Embryonic facial prominence (tissue), 1 donor: Measurements from ENCODE around the gene CCDC12.

Experiments
- DNase-seq: peaks from one replicate; pipeline ENCODE4 v3.0.0-alpha.2; 2016; ENCODE audit errors: extremely low spot score

CCDC12 gene

DNA sequence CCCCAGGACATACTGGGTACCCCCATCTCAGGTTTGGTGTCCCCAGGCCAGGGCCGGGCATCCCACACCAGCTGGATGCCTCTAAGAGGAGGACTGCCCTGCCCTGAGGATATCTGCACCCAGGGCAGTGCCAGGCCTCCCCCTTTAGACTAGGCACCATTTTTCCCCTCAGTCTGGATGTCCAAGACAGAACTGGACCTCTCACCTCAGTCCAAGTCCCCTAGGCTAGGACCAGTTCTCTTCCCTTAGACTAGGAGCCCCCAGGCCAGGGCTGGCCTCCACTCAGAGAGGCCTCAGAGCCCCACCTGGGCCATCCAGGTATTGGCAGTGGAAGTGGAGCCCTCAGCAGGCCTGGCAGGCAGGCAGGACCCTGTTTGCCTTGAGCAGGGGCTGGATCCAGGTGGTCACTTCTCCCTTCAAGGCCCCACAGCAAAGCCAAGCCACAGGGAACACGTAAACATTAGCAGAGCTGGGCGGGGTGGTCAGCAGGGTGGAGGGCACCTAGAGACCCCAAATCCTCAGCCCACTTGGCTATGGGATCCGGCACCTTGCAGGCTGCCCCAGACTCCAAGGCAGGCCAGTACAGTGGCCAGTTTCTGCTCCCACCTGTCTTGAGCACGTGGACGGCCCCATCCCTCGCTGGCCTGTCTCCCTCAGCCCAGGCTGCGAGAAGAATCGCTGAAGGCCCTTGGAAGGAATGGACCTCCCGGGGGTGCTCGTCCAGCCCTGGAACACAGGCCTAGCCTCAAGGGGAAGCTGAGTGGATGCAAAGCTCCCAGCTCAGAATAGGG lies 70.7 kb downstream of the CCDC12 start:
- DNase-seq, result no peak

DNA sequence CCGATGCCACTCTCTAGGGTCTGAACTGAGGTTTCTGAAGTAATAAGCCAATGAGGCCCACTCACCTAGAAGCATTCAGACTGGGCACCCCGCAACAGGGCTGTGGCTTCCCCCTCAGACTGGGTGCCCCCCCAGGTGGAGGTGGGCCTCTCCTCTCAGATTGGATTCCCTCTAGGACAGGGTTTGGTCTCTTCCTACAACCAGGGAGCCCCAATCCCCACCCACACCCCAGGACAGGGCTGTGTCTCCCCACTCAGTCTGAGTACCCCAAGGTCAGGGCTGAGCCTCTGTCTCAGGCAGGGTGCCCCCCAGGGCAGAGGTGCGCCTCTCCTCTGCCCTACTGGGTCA lies 71.4 kb downstream of the CCDC12 start:
- DNase-seq, result no peak

DNA sequence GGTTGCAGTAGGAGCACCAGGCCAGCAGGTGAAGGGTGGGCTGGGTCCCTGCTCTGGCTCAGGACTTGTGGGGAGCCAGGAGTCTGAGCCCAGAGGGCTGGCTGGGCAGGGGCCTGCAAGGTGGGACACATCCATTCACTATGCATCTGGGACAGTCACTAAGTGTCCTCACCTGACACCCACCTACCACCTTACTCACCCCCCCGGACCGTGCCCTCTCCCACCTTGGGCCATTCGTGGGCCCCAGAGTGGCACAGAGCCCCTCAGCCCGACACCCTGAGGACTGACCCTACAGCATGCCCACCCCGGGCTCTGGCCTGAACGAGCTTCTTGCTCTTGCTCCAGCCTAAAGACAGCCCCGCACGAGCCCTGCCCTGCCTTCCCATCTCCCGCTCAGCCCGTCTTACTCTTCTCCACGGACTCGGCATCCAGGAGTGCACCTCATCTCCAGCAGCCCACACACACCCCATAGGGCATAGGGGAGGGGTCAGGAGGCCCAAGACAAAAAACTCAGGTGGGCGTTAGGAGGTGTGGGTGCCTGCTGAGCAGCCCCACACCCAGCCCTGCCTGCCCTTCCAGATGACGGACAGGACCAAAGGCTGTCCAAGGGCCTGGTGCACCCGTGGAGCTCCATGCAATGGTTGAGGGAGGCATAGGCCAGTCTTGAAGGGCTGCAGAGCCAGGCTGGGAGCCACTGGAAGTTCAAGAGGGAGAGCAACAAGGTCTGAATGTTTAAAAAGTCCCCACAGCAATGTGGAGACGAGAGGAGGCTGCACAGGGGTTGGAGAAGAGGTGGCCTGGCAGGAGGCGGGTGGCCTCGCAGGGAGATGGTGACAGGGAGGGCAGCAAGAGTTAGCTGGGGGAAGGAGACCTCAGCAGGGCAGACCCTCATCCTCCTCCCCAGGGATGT lies 72.0 kb downstream of the CCDC12 start:
- no peak for DNase-seq

DNA sequence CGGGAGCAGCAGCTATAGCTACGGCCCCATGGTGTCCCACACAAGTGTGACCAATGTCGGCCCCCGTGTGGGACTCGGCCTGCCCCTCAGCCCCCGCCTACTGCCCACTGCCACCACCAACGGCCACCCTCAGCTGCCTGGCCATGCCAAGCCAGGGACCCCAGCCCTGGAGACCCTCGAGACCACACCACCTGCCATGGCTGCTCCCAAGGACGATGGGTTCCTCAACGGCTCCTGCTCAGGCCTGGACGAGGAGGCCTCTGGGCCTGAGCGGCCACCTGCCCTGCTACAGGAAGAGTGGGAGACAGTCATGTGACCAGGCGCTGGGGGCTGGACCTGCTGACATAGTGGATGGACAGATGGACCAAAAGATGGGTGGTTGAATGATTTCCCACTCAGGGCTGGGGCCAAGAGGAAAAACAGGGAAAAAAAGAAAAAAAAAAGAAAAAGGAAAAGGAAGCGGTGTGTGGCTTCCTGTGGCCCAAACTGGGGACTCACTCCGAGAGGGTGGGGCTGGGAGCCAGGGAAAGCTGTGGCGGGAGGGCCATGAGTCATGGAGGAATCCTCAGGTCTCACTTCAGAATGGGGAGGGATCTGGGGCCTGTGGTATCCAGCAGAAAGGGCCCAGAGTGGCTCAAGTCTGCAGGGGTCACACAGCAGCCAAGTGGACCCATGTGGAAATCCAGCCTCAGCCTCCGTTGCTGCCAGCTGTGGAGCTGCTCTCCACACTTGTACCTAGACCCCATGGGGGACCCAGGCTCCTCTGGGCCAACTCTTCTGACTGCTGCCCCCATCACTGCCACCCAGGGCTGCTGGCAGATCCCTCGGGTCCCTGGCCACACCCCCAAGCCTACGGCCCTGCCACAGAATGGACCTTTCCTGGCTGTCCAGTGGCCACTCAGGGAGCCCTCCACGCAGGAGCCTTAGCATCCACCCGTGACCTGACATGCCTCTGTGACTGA lies 72.9 kb downstream of the CCDC12 start:
- DNase-seq, result no peak

DNA sequence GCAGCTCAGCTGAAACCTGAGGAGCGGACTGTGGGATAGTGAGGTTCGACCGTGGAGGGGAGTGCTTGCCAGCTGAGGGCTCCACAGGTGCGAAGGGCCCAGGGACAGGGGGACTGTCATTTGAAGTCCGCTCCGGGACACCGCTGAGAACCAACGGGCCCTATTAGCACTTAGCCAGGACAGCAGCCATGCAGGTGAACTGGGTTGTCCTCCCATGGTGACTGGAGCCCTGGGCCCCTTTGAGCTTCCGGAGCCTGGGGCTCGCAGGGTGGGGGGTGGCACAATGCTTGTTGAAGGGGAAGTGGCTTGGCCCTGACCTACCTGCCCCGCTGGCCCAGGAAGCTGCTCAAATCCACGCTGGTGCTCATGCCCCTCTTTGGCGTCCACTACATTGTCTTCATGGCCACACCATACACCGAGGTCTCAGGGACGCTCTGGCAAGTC lies 74.3 kb downstream of the CCDC12 start:
- DNase-seq, result no peak

DNA sequence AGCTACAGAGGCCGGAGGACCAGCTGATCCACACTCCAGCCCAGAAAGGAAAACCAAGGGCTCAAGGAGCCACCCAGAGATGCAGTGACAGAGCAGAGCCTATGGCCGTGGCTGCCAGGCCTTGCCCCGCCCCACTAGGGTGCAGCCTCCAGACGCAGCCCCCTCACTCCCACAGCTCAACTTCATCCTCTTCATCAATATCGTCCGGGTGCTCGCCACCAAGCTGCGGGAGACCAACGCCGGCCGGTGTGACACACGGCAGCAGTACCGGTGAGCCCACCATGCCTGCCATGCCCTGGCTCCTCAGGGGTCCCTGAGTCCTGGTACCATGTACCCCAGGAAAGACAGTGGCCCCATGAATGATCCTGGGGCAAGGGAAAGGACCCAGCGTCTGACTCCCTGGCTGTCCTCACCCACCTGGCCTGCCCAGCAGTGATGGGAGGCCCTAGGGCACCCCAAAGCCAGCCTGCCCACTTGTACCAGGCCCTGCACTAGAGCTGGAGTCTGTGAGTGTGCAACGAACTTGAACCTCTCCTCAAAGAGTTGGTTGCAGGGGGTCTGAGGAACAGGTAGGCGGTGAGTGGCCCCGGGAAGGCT lies 74.9 kb downstream of the CCDC12 start:
- no peak for DNase-seq

DNA sequence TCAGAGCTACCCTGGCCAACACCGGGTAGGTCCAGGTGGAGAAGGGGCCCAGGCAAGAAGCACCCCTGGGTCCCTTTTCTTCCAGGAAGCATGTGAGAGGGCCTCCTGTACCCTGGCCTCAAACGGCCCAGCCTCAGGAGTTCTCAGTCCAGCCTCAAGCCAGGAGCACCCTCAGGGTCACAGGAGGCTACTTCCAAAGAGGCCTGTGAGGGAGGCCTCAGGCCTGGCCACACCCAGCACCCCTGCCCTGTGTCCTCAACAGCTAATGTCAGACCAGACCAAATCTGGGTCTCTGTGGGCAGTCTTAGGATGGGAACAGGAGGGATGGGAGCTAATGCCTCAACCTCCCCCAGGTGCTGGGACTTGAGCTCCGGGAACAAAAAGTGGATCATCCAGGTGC lies 75.5 kb downstream of the CCDC12 start:
- DNase-seq, result no peak

DNA sequence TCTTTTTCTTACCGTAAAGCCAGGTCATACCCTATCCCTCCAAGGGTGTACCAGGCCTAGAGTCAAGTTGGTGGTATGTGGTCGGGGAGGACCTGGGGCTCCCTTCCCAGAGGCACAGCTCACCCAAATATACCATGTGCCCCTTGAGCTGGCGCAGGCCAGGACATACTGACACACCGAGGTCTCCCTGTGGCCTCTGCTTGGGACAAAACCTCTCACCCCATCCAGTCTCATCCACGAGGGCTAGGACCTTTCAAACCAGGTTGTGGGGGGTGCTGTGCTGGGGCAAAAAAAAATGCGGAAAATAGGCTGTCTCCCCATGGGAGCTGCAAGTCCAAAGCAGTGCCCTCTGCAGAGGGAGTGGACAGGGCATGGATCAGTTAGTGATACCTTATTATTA lies 76.2 kb downstream of the CCDC12 start:
- no peak for DNase-seq

DNA sequence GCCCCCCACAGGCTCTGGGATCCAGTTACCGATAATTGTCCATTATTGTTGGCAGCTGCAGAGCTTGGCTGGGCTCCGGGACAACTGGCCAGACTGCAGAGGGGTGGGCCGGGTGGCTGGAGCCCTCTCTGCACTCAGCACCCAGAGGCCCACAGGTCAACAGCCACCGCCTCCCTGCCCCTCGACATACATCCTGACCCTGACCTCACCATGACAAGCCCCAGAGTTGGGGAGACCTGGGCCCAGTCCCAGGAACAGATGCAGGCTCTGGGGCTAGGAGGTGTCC lies 76.6 kb downstream of the CCDC12 start:
- DNase-seq, result no peak

DNA sequence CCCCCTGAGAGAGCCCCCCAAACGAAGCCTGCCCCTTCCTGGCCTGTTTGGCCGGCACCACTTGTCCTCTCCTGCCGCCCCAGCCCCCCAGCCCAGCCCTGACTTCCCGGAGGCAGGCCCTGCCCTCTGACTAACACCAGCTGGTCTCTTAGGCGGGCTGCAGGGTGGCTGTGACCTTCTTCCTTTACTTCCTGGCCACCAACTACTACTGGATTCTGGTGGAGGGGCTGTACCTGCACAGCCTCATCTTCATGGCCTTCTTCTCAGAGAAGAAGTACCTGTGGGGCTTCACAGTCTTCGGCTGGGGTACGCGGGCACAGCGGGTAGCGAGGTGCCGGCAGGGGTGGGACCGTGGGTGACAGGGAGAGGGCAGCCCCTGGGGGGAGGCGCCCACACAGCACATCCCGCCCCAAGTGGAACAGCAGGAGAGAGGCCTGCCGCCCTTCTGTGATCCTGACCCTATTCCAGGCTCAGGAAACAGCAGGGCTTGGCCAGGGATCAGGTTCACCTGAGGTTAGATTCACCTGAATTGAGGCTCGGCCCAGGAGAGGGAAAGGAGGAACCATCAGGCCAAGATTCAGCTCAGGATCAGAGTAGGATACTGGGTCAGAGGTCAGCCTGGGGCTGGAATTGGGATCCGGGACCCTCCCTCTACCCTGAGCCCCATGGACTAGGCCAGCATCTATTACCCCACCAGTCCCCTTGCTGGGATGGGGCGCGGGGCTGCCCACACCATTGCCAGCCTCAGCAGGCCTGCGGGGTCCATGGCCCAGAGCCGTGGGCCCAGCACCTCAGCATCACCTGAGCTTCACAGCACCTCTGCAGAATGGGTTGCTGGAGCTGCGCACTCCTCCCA lies 77.2 kb downstream of the CCDC12 start:
- no peak for DNase-seq

DNA sequence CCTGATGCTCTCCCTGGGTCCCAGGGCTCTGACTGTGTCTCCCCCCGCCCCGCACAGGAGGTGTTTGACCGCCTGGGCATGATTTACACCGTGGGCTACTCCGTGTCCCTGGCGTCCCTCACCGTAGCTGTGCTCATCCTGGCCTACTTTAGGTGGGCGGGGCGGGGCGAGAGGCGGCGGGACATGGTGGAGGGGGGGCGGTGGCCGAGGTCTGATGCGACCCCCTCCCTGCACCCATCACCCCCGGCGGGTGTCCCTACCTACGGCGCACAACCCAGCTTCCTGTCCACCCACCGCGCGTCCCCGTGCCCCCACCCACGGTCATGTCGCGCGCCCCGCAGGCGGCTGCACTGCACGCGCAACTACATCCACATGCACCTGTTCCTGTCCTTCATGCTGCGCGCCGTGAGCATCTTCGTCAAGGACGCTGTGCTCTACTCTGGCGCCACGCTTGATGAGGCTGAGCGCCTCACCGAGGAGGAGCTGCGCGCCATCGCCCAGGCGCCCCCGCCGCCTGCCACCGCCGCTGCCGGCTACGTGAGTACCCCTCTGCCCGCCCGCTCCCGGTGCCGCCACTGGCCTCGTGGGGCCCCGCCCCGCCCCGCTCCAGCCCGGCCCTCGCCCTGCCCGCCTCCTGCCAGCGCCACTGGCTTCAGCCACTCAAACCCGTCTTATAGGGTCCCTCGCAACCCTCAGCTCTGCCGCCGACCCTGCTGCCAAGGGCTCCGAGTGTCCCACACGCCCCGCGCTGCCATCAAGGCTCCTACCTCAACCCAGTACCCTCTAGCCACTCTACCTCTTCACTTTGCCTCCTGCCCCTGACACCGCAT lies 78.0 kb downstream of the CCDC12 start:
- no peak for DNase-seq

DNA sequence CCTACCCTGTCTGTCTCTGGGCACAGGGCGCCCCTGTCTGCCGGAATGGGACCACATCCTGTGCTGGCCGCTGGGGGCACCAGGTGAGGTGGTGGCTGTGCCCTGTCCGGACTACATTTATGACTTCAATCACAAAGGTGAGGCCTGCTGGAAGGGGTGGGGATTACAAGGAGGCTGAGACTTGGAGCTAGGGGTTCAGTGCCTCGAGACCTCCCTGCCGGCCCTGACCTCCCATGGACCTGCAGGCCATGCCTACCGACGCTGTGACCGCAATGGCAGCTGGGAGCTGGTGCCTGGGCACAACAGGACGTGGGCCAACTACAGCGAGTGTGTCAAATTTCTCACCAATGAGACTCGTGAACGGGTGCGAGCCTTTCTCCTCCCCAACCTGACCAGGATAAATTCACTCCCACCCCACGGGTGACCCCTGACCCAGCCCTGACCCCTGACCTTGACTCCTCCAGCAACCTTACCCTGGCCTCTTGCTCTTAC lies 78.7 kb downstream of the CCDC12 start:
- no peak for DNase-seq

DNA sequence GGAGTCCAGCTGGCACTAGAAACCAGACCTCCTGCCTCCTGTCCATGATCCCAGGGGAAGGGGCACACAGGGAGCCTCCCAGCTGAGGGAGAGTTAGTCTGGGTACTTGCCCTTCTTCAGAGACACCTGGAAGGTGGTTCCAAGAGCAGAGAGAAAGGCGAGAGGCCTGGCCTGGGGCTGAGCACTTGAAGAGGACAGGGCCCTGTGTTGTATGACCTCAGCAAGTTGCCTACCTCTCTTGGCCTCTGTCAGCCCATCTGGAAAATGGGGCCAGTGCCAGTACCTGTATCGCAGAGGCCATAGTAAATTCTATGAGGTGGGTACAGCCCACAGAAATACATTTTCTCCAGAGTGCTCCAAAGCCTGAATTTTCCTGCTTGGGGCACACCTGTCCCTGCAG lies 79.5 kb downstream of the CCDC12 start:
- DNase-seq, result no peak

DNA sequence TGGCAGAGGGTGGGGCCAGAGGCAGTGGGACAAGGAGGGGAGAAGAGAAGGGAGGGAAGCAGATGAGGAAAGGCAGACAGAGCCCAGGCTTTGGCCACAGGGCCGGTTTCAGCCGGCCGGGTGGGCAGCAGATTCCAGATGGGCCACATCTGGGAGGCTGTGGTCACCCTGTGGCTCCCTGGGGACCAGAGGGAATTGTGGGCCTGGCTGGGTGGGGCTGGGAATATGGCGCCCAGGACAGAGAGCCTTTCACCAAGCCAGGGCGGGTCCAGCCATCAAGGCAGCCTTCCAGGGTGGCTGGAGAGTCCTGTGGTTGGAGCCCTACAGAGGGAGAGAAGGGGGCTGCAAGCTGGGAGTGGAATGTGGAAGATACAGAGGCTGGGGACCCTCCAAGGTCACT lies 80.2 kb downstream of the CCDC12 start:
- no peak for DNase-seq

DNA sequence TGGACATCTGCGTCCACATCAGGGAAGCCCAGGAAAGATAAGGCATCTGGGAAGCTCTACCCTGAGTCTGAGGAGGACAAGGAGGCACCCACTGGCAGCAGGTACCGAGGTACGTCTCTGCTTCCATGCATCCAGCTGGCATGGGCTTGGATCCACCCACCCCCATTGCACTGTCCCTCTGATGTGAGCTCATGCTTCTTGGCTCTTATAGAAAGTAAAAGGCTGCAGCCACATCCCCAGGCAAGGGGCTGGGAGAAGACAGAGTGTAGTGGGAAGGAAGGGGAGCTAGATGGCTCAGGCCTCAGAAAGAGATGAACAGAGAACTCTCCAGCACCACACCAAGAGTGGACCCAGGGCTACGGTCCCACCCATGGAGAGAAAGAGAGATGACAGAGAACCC lies 80.8 kb downstream of the CCDC12 start:
- no peak for DNase-seq

DNA sequence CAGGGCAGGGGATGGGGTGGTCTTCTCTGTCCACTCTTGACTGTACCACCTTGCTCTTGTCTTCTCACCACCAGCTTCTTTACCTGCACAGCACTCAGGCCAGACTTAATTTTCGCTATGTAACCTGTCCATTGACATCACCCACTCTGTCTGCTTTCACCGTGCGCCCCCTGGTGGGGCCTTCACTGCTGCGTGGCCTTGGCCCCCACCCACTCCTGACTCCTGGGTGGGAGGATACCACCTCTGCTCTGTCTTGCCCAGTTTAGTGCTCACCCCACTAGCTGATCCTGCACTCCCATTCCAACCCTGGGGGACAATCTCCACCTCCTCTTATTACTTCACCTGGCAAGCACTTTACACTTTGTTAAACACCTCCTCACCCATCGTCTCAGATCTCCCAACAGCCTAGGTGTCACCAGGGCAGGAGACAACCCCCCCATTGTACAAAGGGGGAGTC lies 81.3 kb downstream of the CCDC12 start:
- no peak for DNase-seq

DNA sequence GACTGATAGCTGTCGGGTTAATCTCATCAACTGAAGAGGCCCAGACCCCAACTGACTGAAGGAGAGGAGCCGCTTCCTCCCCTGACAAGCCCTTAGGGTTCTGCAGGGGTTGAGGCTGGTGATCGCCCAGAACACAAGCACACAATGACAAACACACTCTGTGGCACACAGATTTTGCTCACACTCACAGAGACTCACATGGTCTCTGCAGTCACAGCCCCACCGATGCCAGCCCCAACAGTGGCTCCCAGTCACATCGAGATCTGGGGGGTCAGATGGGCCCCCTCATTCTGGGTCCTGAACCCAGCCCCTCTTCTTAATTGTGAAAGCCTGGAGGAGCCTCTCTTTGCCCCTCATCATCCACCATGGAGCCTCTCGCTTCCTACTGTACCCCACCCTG lies 82.3 kb downstream of the CCDC12 start:
- DNase-seq, result no peak

DNA sequence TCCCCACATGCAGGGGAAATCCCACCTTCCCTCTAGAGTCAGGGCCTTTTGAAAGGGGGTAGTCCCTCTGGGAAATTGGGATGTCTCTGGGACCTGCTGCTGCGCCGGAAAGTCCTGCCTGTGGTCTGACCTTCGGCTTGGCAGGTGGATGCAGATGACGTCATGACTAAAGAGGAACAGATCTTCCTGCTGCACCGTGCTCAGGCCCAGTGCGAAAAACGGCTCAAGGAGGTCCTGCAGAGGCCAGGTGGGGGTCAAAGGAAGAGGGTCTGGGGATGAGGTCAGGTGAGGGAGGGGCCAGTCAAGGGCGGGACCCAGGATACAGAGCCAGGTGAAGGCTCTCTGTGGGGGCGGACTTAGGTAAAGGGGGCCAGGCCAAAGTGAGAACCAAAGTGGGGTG lies 82.8 kb downstream of the CCDC12 start:
- DNase-seq, result no peak

DNA sequence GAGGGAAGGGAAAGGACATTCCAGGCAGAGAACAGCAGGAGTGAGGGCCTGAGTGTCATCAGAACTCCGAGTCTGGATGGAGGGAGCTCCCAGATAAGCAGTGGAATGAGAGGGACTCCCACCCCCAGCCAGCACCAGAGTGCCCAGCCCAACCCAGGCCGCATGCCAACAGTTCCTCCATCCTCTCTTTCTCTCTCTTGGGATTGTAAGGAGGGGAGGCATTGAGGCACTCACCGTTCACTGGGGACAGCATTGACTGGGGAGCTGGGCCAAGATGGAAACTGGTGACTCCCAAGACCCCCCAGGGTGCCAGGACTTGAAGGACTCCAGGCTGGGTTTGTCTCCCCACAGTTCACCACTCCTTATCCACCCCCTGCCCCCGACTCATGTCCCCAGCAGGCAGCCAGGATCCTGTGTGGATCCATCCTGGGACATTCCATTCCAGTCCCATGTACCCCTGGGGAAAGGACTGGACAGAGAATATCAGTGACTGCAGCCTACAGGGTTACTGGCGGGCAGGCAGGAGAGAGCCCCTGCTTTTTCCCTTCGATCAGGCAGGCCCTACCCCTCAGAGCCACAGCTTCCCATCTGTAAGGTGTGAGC lies 83.3 kb downstream of the CCDC12 start:
- no peak for DNase-seq
